Upper lobe of left lung (tissue), 6 donors: Measurements from ENCODE around the gene LGR4. TPM values are rescaled to one million over a fixed set of nuclear protein-coding genes. Genes with fewer than 3 reads are reported as not detected.

Source experiments
- ATAC-seq, 2 donors: fragments of 200-7000 bp; cut with Tn5 transposase; one replicate each; pipeline ENCODE4 v1.9.1; 2022; ENCODE audit warnings: mild to moderate bottlenecking in 2 of 2, moderate library complexity in 2 of 2; ENCODE audit not compliant: low FRiP score in 2 of 2
- DNase-seq, 2 donors: peaks; one replicate each; pipeline ENCODE4 v3.0.0-alpha.2; 2019 to 2020
- H3K27ac ChIP-seq, 4 donors: fragments of 200-600 bp; sonication (generic); one replicate each; pipeline ENCODE4 v1.5.1; 2016 to 2019
- H3K27me3 ChIP-seq, 4 donors: fragments of 200-600 bp; sonication (generic); one replicate each; pipeline ENCODE4 v1.5.1; 2017 to 2019
- H3K36me3 ChIP-seq, 4 donors: fragments of 200-600 bp; sonication (generic); one replicate each; pipeline ENCODE4 v1.5.1; 2016 to 2019
- H3K4me1 ChIP-seq, 4 donors: fragments of 200-600 bp; sonication (generic); one replicate each; pipeline ENCODE4 v1.5.1; 2018 to 2019
- H3K4me3 ChIP-seq, 4 donors: fragments of 200-600 bp; sonication (generic); one replicate each; pipeline ENCODE4 v1.5.1; 2017 to 2019; ENCODE audit warnings: mild to moderate bottlenecking in 2 of 4, moderate library complexity in 1 of 4
- H3K9me3 ChIP-seq, 4 donors: fragments of 200-600 bp; sonication (generic); one replicate each; pipeline ENCODE4 v1.5.1; 2018 to 2019
- EP300 ChIP-seq, 4 donors: sonication (generic); formaldehyde crosslinking; IDR thresholded peaks; one replicate each; pipeline ENCODE4 v1.5.1; 2017; ENCODE audit warnings: antibody characterized with exemption in 4 of 4, control low read depth in 2 of 4
- POLR2A ChIP-seq, 4 donors: fragments of 450-650 bp; IDR thresholded peaks; one replicate each; pipeline ENCODE4 v1.5.1; 2016 to 2017; ENCODE audit warnings: antibody characterized with exemption in 4 of 4, mild to moderate bottlenecking in 2 of 4
- POLR2AphosphoS5 ChIP-seq, 2 donors: sonication (generic); formaldehyde crosslinking; IDR thresholded peaks; one replicate each; pipeline ENCODE4 v1.5.1; 2017; ENCODE audit warnings: antibody characterized with exemption in 2 of 2
- WGBS, 2 donors: methylation state at CpG; one replicate each; pipeline ENCODE4 v1.1.5; 2017 to 2018; 5-methylcytosine and 5-hydroxymethylcytosine counted together
- total RNA-seq, 6 donors: library from RNA; depleted of rRNA in 4 of 6; stranded (reverse); fragments of >200 nt in 4 of 6; gene quantifications; one replicate each; pipeline versions ENCODE4 v1.1.0 to v1.2.1, GENCODE V29; 2016 to 2021
- TF ChIP-seq, protein P1 (sequence below), 6 experiments: fragments of 450-650 bp in 4 of 6; fragments of 200-600 bp in 2 of 6; sonication (generic) in 2 of 6; IDR thresholded peaks; one replicate each; pipeline ENCODE4 v1.5.1; 2016 to 2019; ENCODE audit warnings: antibody characterized with exemption in 6 of 6
- donor health status: DM: no; HTN: no; CAD: no; lungs with moderate emphysema.
- donor health status: DM: no; HTN: yes; CAD: no; lungs with severe emphysema.

The LGR4 gene
- total RNA-seq, 6 donors from 2014 or later: 3.1 to 20.2 (median 6.0) TPM

DNA sequence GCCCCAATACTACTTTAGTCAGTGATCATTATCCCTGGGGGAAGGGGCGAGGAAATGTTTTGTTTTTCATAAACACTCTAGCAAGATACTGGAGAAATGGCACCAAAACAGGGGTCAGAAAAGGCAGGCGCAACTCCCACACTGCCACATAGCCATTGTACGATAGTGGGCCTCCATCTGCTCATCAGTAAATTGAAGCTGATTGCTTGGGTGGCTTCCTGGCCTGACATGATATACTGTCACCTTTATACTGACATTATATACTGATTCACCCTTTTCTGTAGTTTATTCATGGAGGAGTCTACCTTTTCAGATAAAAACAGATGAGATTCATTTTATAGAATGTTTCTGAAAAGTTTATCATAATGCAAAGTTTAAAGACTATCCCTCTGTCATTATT lies 57.9 kb downstream of the LGR4 start:
- no peak overlapping the region for H3K4me3 ChIP-seq
- ATAC-seq (no peak), DNase-seq (no peak)
- H3K36me3 ChIP-seq: no peaks in the 10 kb centered on the region
- no peaks in the 10 kb centered on the region for H3K27me3 ChIP-seq
- TF ChIP-seq EP300 (IDR thresholded peaks at IDR 0.05): no peak
- no peak for TF ChIP-seq POLR2AphosphoS5 (IDR thresholded peaks at IDR 0.05)
- TF ChIP-seq, protein P1, sequence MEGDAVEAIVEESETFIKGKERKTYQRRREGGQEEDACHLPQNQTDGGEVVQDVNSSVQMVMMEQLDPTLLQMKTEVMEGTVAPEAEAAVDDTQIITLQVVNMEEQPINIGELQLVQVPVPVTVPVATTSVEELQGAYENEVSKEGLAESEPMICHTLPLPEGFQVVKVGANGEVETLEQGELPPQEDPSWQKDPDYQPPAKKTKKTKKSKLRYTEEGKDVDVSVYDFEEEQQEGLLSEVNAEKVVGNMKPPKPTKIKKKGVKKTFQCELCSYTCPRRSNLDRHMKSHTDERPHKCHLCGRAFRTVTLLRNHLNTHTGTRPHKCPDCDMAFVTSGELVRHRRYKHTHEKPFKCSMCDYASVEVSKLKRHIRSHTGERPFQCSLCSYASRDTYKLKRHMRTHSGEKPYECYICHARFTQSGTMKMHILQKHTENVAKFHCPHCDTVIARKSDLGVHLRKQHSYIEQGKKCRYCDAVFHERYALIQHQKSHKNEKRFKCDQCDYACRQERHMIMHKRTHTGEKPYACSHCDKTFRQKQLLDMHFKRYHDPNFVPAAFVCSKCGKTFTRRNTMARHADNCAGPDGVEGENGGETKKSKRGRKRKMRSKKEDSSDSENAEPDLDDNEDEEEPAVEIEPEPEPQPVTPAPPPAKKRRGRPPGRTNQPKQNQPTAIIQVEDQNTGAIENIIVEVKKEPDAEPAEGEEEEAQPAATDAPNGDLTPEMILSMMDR (IDR thresholded peaks at IDR 0.05): no peak
- no peak for TF ChIP-seq POLR2A (IDR thresholded peaks at IDR 0.05)
- H3K9me3 ChIP-seq: no peaks in the 10 kb centered on the region
- no peak overlapping the region for H3K27ac ChIP-seq
- H3K4me1 ChIP-seq: no peaks in the 10 kb centered on the region
- 89 to 98% methylated on average over 3 of the region's 3 CpGs for WGBS, 2 donors

DNA sequence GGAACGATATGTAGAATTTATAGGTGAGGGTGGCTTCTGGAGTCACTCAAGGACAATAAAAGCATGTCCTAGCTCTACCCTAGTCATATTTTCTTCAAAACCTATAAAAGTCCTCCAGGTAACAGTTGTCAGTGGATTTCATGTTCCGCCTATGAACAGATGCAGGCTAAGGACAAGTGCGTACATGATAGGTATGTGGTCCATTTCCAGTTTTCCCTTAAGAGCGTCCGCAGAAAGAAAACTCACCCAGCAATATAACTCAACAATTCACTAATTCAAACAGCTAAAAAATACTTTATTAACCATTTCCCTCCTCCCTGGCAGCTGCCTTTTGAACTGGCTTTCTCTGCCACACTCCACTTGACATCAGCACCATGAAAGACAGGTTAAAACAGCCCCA lies 59.4 kb downstream of the LGR4 start:
- H3K4me3 ChIP-seq: no peak overlapping the region
- no peak for TF ChIP-seq POLR2A (IDR thresholded peaks at IDR 0.05)
- TF ChIP-seq EP300 (IDR thresholded peaks at IDR 0.05): no peak
- TF ChIP-seq POLR2AphosphoS5 (IDR thresholded peaks at IDR 0.05): no peak
- TF ChIP-seq, protein P1 (IDR thresholded peaks at IDR 0.05): no peak
- ATAC-seq (no peak), DNase-seq (no peak)
- WGBS, 2 donors: 92 to 95% methylated on average over 5 of the region's 5 CpGs
- H3K27me3 ChIP-seq: no peaks in the 10 kb centered on the region
- no peaks in the 10 kb centered on the region for H3K36me3 ChIP-seq
- H3K4me1 ChIP-seq: no peaks in the 10 kb centered on the region
- no peaks in the 10 kb centered on the region for H3K9me3 ChIP-seq
- no peak overlapping the region for H3K27ac ChIP-seq

DNA sequence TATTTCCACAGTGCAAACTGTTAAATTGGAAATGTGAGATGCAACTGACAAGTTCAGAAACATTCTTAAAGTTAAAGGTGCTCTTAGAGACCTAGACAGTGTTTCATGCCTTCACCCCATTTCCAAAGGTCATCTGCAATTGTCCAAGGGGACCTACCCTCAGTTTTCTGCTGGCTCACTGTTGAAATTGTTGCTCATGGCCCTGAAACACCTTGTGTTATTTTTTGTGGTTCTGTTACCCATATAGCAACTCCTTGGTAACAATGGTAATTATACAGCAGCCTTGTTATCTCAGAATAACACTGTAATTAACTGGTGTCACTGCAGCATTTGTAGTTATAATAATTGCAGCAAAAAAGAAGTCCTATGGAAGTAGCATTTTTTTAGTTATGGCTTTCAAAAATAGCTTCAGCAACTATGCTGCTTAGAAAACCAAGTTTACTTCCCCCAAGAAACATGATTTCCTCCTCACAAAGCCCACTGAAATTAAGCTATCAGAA lies 60.3 kb downstream of the LGR4 start:
- no peaks in the 10 kb centered on the region for H3K4me1 ChIP-seq
- TF ChIP-seq EP300 (IDR thresholded peaks at IDR 0.05) (no peak), POLR2A (IDR thresholded peaks at IDR 0.05) (no peak), POLR2AphosphoS5 (IDR thresholded peaks at IDR 0.05) (no peak)
- TF ChIP-seq, protein P1 (IDR thresholded peaks at IDR 0.05): no peak
- H3K9me3 ChIP-seq: no peaks in the 10 kb centered on the region
- ATAC-seq (no peak), DNase-seq (no peak)
- H3K4me3 ChIP-seq: no peak overlapping the region
- H3K36me3 ChIP-seq: no peaks in the 10 kb centered on the region
- H3K27ac ChIP-seq: no peak overlapping the region
- H3K27me3 ChIP-seq: no peaks in the 10 kb centered on the region

DNA sequence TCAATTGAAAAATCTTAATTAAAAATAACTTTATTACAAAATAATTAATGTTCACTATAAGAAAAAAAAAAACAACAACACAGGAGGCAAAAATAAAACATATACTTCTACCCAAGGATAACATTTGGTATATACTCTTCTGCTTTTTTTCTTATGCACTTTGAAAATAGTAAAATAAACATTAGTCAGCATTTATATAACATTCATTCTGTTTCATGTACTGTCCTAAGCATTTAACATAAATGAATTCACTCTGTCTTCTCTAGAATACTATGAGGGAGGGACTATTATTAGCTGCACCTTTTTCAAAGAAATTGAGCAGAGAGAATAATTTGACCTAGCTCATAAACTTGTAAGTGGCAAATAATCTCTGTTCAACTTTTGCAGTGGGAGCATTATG lies 61.3 kb downstream of the LGR4 start:
- no peaks in the 10 kb centered on the region for H3K36me3 ChIP-seq
- DNase-seq: no peak
- ATAC-seq: no peak
- H3K27ac ChIP-seq: no peak overlapping the region
- H3K4me1 ChIP-seq: no peaks in the 10 kb centered on the region
- no peaks in the 10 kb centered on the region for H3K27me3 ChIP-seq
- TF ChIP-seq, protein P1 (IDR thresholded peaks at IDR 0.05): no peak
- no peak overlapping the region for H3K4me3 ChIP-seq
- no peaks in the 10 kb centered on the region for H3K9me3 ChIP-seq

DNA sequence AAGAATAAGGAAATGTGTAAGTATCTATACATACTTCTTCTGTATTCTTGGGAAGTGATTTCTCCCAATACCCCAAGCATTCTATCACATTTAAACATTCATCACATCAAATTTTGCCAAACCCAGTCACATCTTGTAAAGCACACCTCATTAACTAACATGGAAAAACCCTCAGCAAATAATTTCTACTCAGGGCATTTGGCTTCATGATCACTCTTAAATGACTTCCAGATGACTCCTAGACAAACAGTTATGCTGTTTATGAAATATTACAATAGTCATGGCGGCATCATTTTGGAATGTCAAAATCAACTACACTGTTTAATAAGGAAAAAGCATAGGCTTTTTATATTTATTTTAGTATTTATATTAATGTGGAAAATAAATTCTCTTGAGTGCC lies 62.3 kb downstream of the LGR4 start:
- Histone ChIP-seq H3K9me3 (no peaks in the 10 kb centered on the region), H3K27me3 (no peaks in the 10 kb centered on the region), H3K4me1 (no peaks in the 10 kb centered on the region), H3K4me3 (no peak overlapping the region), H3K27ac (no peak overlapping the region), H3K36me3 (no peaks in the 10 kb centered on the region)
- no peak for DNase-seq
- WGBS, 2 donors: 81 to 83% methylated on average over 1 of the region's 1 CpG
- ATAC-seq: no peak
- TF ChIP-seq POLR2A (IDR thresholded peaks at IDR 0.05) (no peak), EP300 (IDR thresholded peaks at IDR 0.05) (no peak), POLR2AphosphoS5 (IDR thresholded peaks at IDR 0.05) (no peak)
- TF ChIP-seq, protein P1 (IDR thresholded peaks at IDR 0.05): no peak
